Activated CD8-positive, alpha-beta memory T cell treated with anti-CD3 and anti-CD28 coated beads for 1 hour (primary cell): ENCODE measurements around the gene AGBL1.
A peak's percentile ranks its signal among the peaks of the same experiment; 100 is the strongest.

ENCODE experiments used
- DNase-seq, 2 donors: peaks; one replicate each; pipeline ENCODE4 v3.0.0-alpha.2; 2020; ENCODE audit warnings: low read depth in 1 of 2; ENCODE audit errors: extremely low read depth in 1 of 2

Gene AGBL1

GRCh38 chr15:86624261-86625036 lies 544.8 kb downstream of the AGBL1 start:
- DNase-seq = peak; percentile 6 to 30

- no peak for DNase-seq
These were observed 550.0 kb downstream of the AGBL1 start for GRCh38 chr15:86629409-86630356.

GRCh38 chr15:86630946-86631345 lies 551.3 kb downstream of the AGBL1 start:
- DNase-seq = no peak

GRCh38 chr15:86634146-86634545 lies 554.5 kb downstream of the AGBL1 start:
- DNase-seq = no peak

- no peak for DNase-seq
These were observed 555.4 kb downstream of the AGBL1 start for GRCh38 chr15:86634992-86635638.

GRCh38 chr15:86644339-86644738 lies 564.7 kb downstream of the AGBL1 start:
- no peak for DNase-seq

- no peak for DNase-seq
These were observed 566.3 kb downstream of the AGBL1 start for GRCh38 chr15:86645925-86646500.

- no peak for DNase-seq
These were observed 568.3 kb downstream of the AGBL1 start for GRCh38 chr15:86647810-86648440.

GRCh38 chr15:86649277-86649676 lies 569.6 kb downstream of the AGBL1 start:
- no peak for DNase-seq

- no peak for DNase-seq
These were observed 570.4 kb downstream of the AGBL1 start for GRCh38 chr15:86650094-86650493.

GRCh38 chr15:86653344-86654197 lies 573.9 kb downstream of the AGBL1 start:
- no peak for DNase-seq

GRCh38 chr15:86654501-86654900 lies 574.8 kb downstream of the AGBL1 start:
- DNase-seq = no peak

GRCh38 chr15:86657305-86657704 lies 577.6 kb downstream of the AGBL1 start:
- DNase-seq = no peak

- DNase-seq = no peak
These were observed 580.2 kb downstream of the AGBL1 start for GRCh38 chr15:86659724-86660411.

- no peak for DNase-seq
These were observed 581.9 kb downstream of the AGBL1 start for GRCh38 chr15:86661580-86661979.

- DNase-seq = no peak
These were observed 583.6 kb downstream of the AGBL1 start for GRCh38 chr15:86663304-86663703.

- no peak for DNase-seq
These were observed 584.3 kb downstream of the AGBL1 start for GRCh38 chr15:86663979-86664378.

GRCh38 chr15:86664581-86664980 lies 584.9 kb downstream of the AGBL1 start:
- no peak for DNase-seq

GRCh38 chr15:86676002-86676401 lies 596.3 kb downstream of the AGBL1 start:
- no peak for DNase-seq
